DMS53 (cell line): ENCODE data around the gene PBRM1.

Experiments
- DNase-seq: peaks from one replicate; lab custom pipeline; 2025; lab: John Stamatoyannopoulos, UW

PBRM1 gene

GRCh38 chr3:52670621-52671521 is 14.8 kb downstream of the PBRM1 start:
- DNase-seq, result peak; percentile 4

GRCh38 chr3:52663098-52663497 is 22.6 kb downstream of the PBRM1 start:
- no peak for DNase-seq

GRCh38 chr3:52660046-52660445 is 25.7 kb downstream of the PBRM1 start:
- DNase-seq, result no peak

GRCh38 chr3:52655895-52656294 is 29.8 kb downstream of the PBRM1 start:
- no peak for DNase-seq

GRCh38 chr3:52651592-52651991 is 34.1 kb downstream of the PBRM1 start:
- DNase-seq, result no peak

GRCh38 chr3:52650439-52650838 is 35.3 kb downstream of the PBRM1 start:
- DNase-seq, result no peak

GRCh38 chr3:52649461-52650210 is 36.1 kb downstream of the PBRM1 start:
- DNase-seq, result no peak

GRCh38 chr3:52645549-52645948 is 40.2 kb downstream of the PBRM1 start:
- peak; percentile 14 for DNase-seq

GRCh38 chr3:52636673-52637072 is 49.0 kb downstream of the PBRM1 start:
- peak; percentile 21 for DNase-seq

- DNase-seq, result no peak
Measured at GRCh38 chr3:52633786-52634185, 51.9 kb downstream of the PBRM1 start.

GRCh38 chr3:52625041-52625440 is 60.7 kb downstream of the PBRM1 start:
- no peak for DNase-seq

- no peak for DNase-seq
Measured at GRCh38 chr3:52623234-52623792, 62.4 kb downstream of the PBRM1 start.

GRCh38 chr3:52620580-52620979 is 65.1 kb downstream of the PBRM1 start:
- no peak for DNase-seq

- no peak for DNase-seq
Measured at GRCh38 chr3:52615166-52615565, 70.5 kb downstream of the PBRM1 start.

GRCh38 chr3:52614689-52615088 is 71.0 kb downstream of the PBRM1 start:
- no peak for DNase-seq

GRCh38 chr3:52609316-52609815 is 76.3 kb downstream of the PBRM1 start:
- DNase-seq, result peak; percentile 8

GRCh38 chr3:52608337-52608736 is 77.4 kb downstream of the PBRM1 start:
- DNase-seq, result peak; percentile 1

- peak; percentile 75 for DNase-seq
Measured at GRCh38 chr3:52606373-52607085, 79.2 kb downstream of the PBRM1 start.

- no peak for DNase-seq
Measured at GRCh38 chr3:52600258-52600657, 85.5 kb downstream of the PBRM1 start.

GRCh38 chr3:52596658-52597265 is 89.0 kb downstream of the PBRM1 start:
- DNase-seq, result no peak

GRCh38 chr3:52593103-52593502 is 92.6 kb downstream of the PBRM1 start:
- DNase-seq, result no peak
